HepG2 (cell line): ENCODE measurements around the gene BST2. TPM values are rescaled to one million over a fixed set of nuclear protein-coding genes. Genes with fewer than 3 reads are reported as not detected.
A peak's percentile ranks its signal among the peaks of the same experiment; 100 is the strongest.

ENCODE experiments used
- ATAC-seq: fragments of 200-7000 bp; cut with Tn5 transposase; 3 replicates; pipeline ENCODE4 v1.9.1; 2020; ENCODE audit warnings: mild to moderate bottlenecking, moderate library complexity
- BruUV-seq: library from RNA; stranded (reverse); fragments of 400-500 nt; replicated peaks from 2 replicates; lab custom pipeline; 2021; lab: Mats Ljungman, UMichigan
- CTCF ChIA-PET: fragments of 300-600 bp; formaldehyde crosslinking; extraction: SDS; loops from one replicate; lab custom pipeline; 2021; ENCODE audit warnings: low total read pairs, inconsistent platforms, low intra/inter-chr PET ratio; lab: Yijun Ruan, JAX
- POLR2A ChIA-PET: fragments of 350-600 bp; sonication (Branson Sonifier 250); formaldehyde crosslinking; loops from one replicate; lab custom pipeline; 2020; ENCODE audit warnings: antibody characterized with exemption, inconsistent platforms; lab: Yijun Ruan, JAX
- DNase-seq: peaks from one replicate; pipeline ENCODE4 v3.0.0-alpha.2; 2015; ENCODE audit warnings: low spot score
- FAIRE-seq: peaks from 3 replicates; lab custom pipeline; 2011; peaks lifted over from hg19 to GRCh38; lab: Jason Lieb, UNC
- H2AFZ ChIP-seq: one replicate; pipeline ENCODE4 v1.6.1; 2011; ENCODE audit warnings: low read length, inconsistent platforms
- H3K27ac ChIP-seq: fragments of 300-600 bp; 3 replicates; pipeline ENCODE4 v1.8.0; 2011; ENCODE audit warnings: mixed run types, mild to moderate bottlenecking, mixed read lengths, low read length, inconsistent platforms; ENCODE audit not compliant: insufficient read depth; ENCODE audit errors: extremely low read length
- H3K27me3 ChIP-seq, 2 experiments: fragments of 200-600 bp in 1 of 2; 2 replicates in 1 of 2; 3 replicates in 1 of 2; pipeline versions ENCODE4 v1.6.0 to v1.8.0; 2011; ENCODE audit warnings: low read length in 2 of 2, mild to moderate bottlenecking in 2 of 2, moderate library complexity in 2 of 2, inconsistent platforms in 1 of 2; ENCODE audit not compliant: insufficient read depth in 2 of 2, control insufficient read depth in 1 of 2
- H3K36me3 ChIP-seq, 2 experiments: fragments of 200-600 bp in 1 of 2; replicated peaks in 1 of 2; 2 replicates in 1 of 2; 3 replicates in 1 of 2; pipeline versions ENCODE4 v1.5.1 to v1.8.0; 2011; ENCODE audit warnings: low read length in 2 of 2, inconsistent platforms in 1 of 2; ENCODE audit not compliant: insufficient read depth in 2 of 2, control insufficient read depth in 1 of 2
- H3K4me1 ChIP-seq: 2 replicates; pipeline ENCODE4 v1.5.1; 2012; ENCODE audit warnings: low read length, inconsistent platforms; ENCODE audit not compliant: insufficient read depth
- H3K4me2 ChIP-seq: 2 replicates; pipeline ENCODE4 v1.6.0; 2011; ENCODE audit warnings: low read depth, low read length, inconsistent platforms
- H3K4me3 ChIP-seq, 3 experiments: fragments of 200-600 bp in 1 of 3; sonication (generic), shearing (Covaris generic) in 1 of 3; replicated peaks in 1 of 3; 2 replicates each; pipeline ENCODE4 v1.5.1; 2011 to 2016; ENCODE audit warnings: low read length in 3 of 3, inconsistent platforms in 2 of 3, low read depth in 2 of 3, mild to moderate bottlenecking in 2 of 3, control low read depth in 1 of 3, mixed read lengths in 1 of 3; ENCODE audit not compliant: insufficient read depth in 1 of 3
- H3K79me2 ChIP-seq: one replicate; pipeline ENCODE4 v1.6.1; 2011; ENCODE audit warnings: low read length, inconsistent platforms; ENCODE audit not compliant: insufficient read depth
- H3K9ac ChIP-seq: 2 replicates; pipeline ENCODE4 v1.6.0; 2011; ENCODE audit warnings: mild to moderate bottlenecking, low read depth, low read length, inconsistent platforms; ENCODE audit not compliant: insufficient read depth
- H3K9me3 ChIP-seq: 2 replicates; pipeline ENCODE4 v1.5.1; 2012; ENCODE audit warnings: mild to moderate bottlenecking, low read length
- H4K20me1 ChIP-seq: 2 replicates; pipeline ENCODE4 v1.6.0; 2011; ENCODE audit warnings: inconsistent platforms, mild to moderate bottlenecking, low read length, moderate library complexity; ENCODE audit not compliant: insufficient read depth
- JUN ChIP-seq: sonication (generic); formaldehyde crosslinking; IDR thresholded peaks from 2 replicates; pipeline ENCODE4 v1.4.0; 2020; ENCODE audit warnings: mild to moderate bottlenecking, missing genetic modification reagents
- MEF2D ChIP-seq: sonication (generic); formaldehyde crosslinking; IDR thresholded peaks from 2 replicates; pipeline ENCODE4 v1.5.1; 2020; ENCODE audit warnings: mild to moderate bottlenecking, missing genetic modification reagents
- RAD51 ChIP-seq: fragments of 450-650 bp; IDR thresholded peaks from 2 replicates; pipeline ENCODE4 v1.6.1; 2016; ENCODE audit warnings: borderline replicate concordance
- USF2 ChIP-seq, 2 experiments: sonication (generic) in 1 of 2; formaldehyde crosslinking in 1 of 2; IDR thresholded peaks; 2 replicates each; pipeline versions ENCODE4 v1.5.1 to v1.6.1; 2011 to 2020; ENCODE audit warnings: borderline replicate concordance in 1 of 2, low read depth in 1 of 2, low read length in 1 of 2, mild to moderate bottlenecking in 1 of 2, missing genetic modification reagents in 1 of 2, moderate library complexity in 1 of 2
- WGBS: methylation state at CpG from one replicate; pipeline ENCODE4 v1.1.6; 2017; ENCODE audit warnings: low lambda C conversion rate; 5-methylcytosine and 5-hydroxymethylcytosine counted together
- in situ Hi-C: cut with HindIII; loops from 2 replicates; pipeline ENCODE4 v1.10.0; 2017; ENCODE audit warnings: low pct_unique_long_range_greater_than_20kb; ENCODE audit not compliant: extremely low pct_ligation_motif_present
- intact Hi-C: fragments of 100-400 bp; cut with micrococcal nuclease; formaldehyde crosslinking; loops from one replicate; pipeline ENCODE4 v1.10.0; 2022; ENCODE audit not compliant: unreplicated experiment
- polyA plus RNA-seq, 8 experiments: library from polyadenylated mRNA; depleted of rRNA in 3 of 8; stranded (reverse) in 7 of 8; unstranded in 1 of 8; fragments of >200 nt; fragmentation: Illumina TruSeq in 4 of 8; extraction: Trizol in 4 of 8; gene quantifications; 2 replicates each; pipeline versions ENCODE4 v1.2.1 to v1.2.3, GENCODE V29; 2011 to 2016; ENCODE audit warnings: low read depth in 4 of 8, missing spikeins in 1 of 8, mixed read lengths in 1 of 8; ENCODE audit not compliant: insufficient read depth in 1 of 8
- total RNA-seq, 5 experiments: library from RNA; depleted of rRNA; stranded (reverse); fragments of >200 nt; fragmentation: Illumina TruSeq; extraction: Trizol; gene quantifications; 2 replicates each; pipeline ENCODE4 v1.2.3, GENCODE V29; 2016; ENCODE audit warnings: low read depth in 1 of 5
- TF ChIP-seq, protein P1 (sequence below): sonication (generic); formaldehyde crosslinking; IDR thresholded peaks from 2 replicates; pipeline ENCODE4 v1.5.0; 2020; ENCODE audit warnings: mild to moderate bottlenecking, missing genetic modification reagents
- TF ChIP-seq, protein P2 (sequence below): sonication (generic); formaldehyde crosslinking; IDR thresholded peaks from 2 replicates; pipeline ENCODE4 v1.4.0; 2020; ENCODE audit warnings: missing genetic modification reagents
- TF ChIP-seq, protein P3 (sequence below): IDR thresholded peaks from 2 replicates; pipeline ENCODE4 v1.6.1; 2016; ENCODE audit warnings: missing compliant biosample characterization, missing genetic modification reagents, borderline replicate concordance

Gene BST2
- total and polyA plus RNA-seq, 2 of the 13 experiments (the other 11 are each of a cell fraction or from before 2014, with no cell fraction given), result 58.8 to 93.8 TPM

DNA sequence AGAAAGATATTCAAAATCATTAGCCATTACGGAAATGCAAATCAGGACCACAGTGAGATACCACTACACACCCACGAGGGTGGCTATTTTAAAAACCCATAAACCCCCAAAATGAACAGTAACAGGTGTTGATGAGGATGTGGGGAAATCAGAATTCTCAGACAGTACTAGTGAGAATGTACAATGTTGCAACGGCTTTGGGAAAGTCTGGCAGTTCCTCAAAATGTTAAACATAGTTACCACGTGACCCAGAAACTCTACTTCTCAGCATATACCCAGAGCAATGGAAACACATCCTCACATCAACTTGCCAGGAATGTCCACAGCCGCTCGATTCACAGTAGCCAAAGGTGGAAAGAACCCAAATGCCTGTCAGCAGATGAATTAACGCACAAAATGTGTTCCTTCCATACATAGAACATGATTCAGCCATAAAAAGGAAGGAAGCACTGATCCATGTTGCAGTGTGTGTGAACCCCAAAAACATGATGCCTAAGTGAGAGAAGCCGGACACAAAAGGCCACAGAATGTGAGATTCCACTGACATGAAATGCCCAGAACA, 35.3 kb downstream of the BST2 start:
- Histone ChIP-seq H3K9me3 (no peaks in the 10 kb centered on the region), H3K27ac (no peak overlapping the region), H3K9ac (no peak overlapping the region), H3K4me2 (no peak overlapping the region), H2AFZ (no peak overlapping the region), H3K36me3 (no peaks in the 10 kb centered on the region), H3K27me3 (peaks cover 0 to 3% of the 10 kb centered on the region in 2 experiments; a peak in 1 of 5 replicates), H3K79me2 (no peaks in the 10 kb centered on the region), H3K4me3 (no peak overlapping the region), H3K4me1 (no peaks in the 10 kb centered on the region), H4K20me1 (no peaks in the 10 kb centered on the region)
- WGBS, result 24% methylated on average over 8 of the region's 8 CpGs
- no TSS peak for BruUV-seq
- no peak for FAIRE-seq
- CTCF ChIA-PET, result no interaction called here
- in situ Hi-C loops, result no loop called here
- TF ChIP-seq RAD51, result peak; percentile 34; the same call in 1 of the 2 replicates
- TF ChIP-seq USF2 (IDR thresholded peaks at IDR 0.05; ENCODE audit: low read depth, low read length), result peak; percentile 43; the same call in 1 of the 2 replicates
- TF ChIP-seq USF2 (CRISPR knock-in tag; IDR thresholded peaks at IDR 0.05; ENCODE audit: borderline replicate concordance), result no peak
- TF ChIP-seq, protein P1, sequence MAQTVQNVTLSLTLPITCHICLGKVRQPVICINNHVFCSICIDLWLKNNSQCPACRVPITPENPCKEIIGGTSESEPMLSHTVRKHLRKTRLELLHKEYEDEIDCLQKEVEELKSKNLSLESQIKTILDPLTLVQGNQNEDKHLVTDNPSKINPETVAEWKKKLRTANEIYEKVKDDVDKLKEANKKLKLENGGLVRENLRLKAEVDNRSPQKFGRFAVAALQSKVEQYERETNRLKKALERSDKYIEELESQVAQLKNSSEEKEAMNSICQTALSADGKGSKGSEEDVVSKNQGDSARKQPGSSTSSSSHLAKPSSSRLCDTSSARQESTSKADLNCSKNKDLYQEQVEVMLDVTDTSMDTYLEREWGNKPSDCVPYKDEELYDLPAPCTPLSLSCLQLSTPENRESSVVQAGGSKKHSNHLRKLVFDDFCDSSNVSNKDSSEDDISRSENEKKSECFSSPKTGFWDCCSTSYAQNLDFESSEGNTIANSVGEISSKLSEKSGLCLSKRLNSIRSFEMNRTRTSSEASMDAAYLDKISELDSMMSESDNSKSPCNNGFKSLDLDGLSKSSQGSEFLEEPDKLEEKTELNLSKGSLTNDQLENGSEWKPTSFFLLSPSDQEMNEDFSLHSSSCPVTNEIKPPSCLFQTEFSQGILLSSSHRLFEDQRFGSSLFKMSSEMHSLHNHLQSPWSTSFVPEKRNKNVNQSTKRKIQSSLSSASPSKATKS (CRISPR knock-in tag), result no peak
- TF ChIP-seq, protein P2, sequence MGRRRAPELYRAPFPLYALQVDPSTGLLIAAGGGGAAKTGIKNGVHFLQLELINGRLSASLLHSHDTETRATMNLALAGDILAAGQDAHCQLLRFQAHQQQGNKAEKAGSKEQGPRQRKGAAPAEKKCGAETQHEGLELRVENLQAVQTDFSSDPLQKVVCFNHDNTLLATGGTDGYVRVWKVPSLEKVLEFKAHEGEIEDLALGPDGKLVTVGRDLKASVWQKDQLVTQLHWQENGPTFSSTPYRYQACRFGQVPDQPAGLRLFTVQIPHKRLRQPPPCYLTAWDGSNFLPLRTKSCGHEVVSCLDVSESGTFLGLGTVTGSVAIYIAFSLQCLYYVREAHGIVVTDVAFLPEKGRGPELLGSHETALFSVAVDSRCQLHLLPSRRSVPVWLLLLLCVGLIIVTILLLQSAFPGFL (CRISPR knock-in tag), result no peak
- no peak for TF ChIP-seq JUN (CRISPR knock-in tag)
- TF ChIP-seq MEF2D (CRISPR knock-in tag), result no peak
- TF ChIP-seq, protein P3, sequence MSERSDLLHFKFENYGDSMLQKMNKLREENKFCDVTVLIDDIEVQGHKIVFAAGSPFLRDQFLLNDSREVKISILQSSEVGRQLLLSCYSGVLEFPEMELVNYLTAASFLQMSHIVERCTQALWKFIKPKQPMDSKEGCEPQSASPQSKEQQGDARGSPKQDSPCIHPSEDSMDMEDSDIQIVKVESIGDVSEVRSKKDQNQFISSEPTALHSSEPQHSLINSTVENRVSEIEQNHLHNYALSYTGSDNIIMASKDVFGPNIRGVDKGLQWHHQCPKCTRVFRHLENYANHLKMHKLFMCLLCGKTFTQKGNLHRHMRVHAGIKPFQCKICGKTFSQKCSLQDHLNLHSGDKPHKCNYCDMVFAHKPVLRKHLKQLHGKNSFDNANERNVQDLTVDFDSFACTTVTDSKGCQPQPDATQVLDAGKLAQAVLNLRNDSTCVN (CRISPR knock-in tag), result no peak
- intact Hi-C loops, result no loop called here
- POLR2A ChIA-PET, result no interaction called here
- no peak for ATAC-seq
- DNase-seq, result no peak
